HG03354 (cell line): Measurements from ENCODE around the gene CRACR2A.
A peak's percentile ranks its signal among the peaks of the same experiment; 100 is the strongest.

Experiments used
- ATAC-seq: cut with Tn5 transposase; IDR thresholded peaks from one replicate; pipeline ENCODE4 v1.9.1; 2021; ENCODE audit warnings: mild to moderate bottlenecking; ENCODE audit not compliant: unreplicated experiment, poor library complexity, severe bottlenecking

The CRACR2A gene

GRCh38 chr12:3752741-3753486 is at the start of gene CRACR2A:
TSS of gene CRACR2A (minus strand) at chr12:3753109. CDS start at chr12:3696999, 56,110 bp downstream.
- peak; percentile 84 for ATAC-seq

GRCh38 chr12:3797531-3798048 is 44.7 kb upstream of the CRACR2A start:
- no peak for ATAC-seq

DNA sequence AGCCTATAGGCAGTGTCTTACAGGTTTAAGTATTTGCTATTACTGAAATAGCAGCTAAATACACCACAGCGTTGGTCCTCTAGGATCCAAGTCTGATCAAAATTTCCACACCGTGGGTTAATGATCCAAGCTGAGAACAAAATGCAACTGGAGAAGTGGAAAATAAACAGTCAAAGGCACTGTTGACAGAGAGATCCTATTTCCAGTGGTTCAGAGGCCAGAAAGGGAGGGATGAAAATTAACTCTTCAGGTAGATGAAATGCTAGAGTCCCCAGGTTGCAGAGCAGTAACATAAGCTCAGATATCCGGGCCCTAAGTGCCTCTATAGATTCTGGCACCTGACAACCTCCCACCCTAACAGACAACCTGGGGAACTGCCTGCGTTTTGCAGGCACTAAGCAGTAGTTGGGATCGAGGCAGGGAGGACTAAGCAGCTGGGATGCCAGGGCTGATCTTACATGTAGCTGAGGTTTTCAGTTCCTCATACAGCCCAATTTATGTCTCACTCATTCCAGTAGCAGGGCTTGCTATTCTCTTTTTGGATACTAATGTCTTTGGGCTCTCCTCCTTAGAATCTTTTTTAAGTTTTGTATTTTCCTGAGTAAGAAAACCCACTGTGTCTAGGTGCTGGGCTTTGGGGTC is 42.7 kb upstream of the CRACR2A start:
- no peak for ATAC-seq

- ATAC-seq = no peak
Observed at GRCh38 chr12:3795066-3795465, 42.2 kb upstream of the CRACR2A start.

DNA sequence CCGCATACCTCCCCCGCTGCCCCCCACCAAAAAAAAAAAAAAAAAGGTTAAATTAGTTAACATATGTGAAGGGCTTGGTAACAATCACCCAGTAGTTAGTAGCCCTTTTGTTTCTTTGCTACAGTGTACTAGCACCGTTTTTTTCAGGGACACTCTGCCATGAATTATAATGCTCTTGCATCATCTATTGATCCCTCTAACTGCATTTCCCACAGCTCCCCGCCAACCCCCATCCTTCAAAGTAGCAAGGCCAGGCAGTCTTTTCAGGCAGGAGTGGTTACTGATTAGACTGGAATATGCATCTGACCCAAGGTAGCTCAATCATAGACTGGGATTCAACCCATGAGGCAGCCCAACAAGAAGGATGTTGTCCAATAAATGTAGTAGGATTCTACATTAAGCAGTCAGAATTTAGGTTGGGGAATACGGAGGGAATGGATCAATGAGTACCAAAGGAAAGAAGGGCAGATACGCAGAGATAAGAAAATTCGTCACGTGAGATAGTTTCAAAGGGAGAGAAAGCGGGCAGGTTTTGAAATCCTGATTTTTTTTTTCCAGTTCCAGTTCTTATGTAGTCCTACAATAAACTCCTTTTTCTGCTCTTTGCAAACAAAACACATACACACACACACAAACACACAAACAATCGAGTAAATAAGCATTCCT is 39.8 kb upstream of the CRACR2A start:
- ATAC-seq = no peak

GRCh38 chr12:3791256-3791874 is 38.5 kb upstream of the CRACR2A start:
- no peak for ATAC-seq

DNA sequence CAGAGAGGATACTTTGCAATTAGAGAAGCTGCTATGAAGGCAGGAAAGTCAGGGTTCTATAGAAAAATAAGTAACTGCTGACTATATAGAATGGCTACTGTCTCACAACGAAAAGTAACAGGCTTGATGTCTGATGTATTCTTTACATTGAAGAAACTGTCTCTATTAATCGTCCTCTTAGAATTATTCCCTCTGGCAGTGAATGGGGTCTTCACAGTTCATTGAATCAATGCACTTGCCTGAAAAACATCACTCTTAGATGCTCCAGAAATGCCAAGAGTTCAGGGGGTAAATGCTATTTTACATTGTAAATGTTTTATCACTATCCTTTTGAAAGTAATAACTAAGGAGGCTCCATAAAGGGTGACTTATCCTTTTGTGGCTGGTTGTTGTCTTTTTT is 37.7 kb upstream of the CRACR2A start:
- no peak for ATAC-seq

DNA sequence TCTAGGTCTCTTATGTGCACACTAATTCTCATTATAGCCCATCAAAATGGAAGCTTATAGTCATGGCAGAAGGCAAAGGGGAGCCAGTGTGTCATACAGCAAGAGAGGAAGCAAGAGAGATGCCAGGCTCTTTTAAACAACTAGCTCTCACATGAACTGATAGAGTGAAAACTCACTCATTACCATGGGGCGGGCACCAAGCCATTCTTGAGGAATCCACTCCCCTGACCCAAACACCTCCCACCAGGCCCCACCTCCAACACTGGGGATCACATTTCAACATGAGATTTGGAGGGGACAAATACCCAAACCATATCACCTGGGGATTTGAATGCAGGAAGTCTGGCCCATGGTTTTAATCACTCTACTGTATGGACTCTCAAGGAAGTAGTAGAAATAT is 36.9 kb upstream of the CRACR2A start:
- no peak for ATAC-seq

GRCh38 chr12:3777206-3777809 is 24.4 kb upstream of the CRACR2A start:
- no peak for ATAC-seq

DNA sequence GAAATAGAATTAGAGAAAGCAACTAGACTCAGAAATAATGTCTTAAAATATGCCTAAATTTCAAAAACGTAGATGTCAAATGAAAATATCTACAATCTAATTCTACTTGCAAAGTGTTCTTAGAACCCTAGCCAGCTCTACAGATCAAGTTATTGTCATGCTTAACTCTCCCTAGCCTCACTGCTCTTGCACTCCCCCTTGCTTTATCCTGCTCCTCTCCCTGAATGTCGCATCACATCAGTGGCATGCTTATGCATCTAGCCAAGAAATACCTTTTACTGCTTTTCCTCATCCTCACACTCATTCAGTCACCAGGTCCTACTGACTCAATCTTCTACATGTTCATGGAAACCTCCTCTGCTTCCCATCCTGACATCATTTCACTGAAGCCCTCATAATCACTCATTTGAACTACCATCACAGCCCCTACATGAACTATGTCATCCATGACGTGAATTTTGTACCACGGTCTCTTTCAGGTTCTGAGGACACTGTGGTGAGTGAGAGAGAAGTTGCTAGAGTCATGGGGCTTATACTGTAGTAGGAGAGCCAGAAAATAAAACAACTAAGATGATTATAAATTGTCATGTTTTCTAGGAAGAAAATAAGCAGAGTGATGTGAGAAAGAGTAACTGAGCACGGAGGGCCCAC is 22.6 kb upstream of the CRACR2A start:
- ATAC-seq = no peak

- ATAC-seq = no peak
Observed at GRCh38 chr12:3772380-3772779, 19.5 kb upstream of the CRACR2A start.

GRCh38 chr12:3771853-3772252 is 18.9 kb upstream of the CRACR2A start:
- ATAC-seq = no peak

GRCh38 chr12:3770891-3771290 is 18.0 kb upstream of the CRACR2A start:
- ATAC-seq = no peak

DNA sequence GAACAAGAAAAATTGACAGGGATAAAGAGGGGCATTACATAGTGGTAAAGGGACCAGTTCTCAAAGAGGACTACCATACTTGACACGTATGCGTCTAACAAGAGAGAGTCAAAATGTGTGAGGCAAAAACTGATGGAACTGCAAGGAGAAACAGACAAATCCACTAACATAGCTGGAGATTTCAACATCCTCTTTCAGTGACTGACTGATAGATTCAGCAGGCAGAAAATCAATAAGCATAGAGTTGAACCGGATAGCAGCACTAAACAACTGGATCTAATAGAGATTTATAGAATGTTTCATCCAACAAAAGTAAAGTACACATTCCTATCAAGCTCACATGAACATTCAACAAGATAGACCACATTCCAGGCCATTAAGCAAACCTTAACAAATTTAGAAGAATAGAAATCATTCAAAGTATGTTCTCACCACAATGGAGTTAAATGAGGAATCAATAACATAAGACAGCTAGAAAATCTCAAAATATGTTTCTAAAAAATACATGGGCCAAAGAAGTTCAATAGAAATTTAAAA is 16.1 kb upstream of the CRACR2A start:
- no peak for ATAC-seq

DNA sequence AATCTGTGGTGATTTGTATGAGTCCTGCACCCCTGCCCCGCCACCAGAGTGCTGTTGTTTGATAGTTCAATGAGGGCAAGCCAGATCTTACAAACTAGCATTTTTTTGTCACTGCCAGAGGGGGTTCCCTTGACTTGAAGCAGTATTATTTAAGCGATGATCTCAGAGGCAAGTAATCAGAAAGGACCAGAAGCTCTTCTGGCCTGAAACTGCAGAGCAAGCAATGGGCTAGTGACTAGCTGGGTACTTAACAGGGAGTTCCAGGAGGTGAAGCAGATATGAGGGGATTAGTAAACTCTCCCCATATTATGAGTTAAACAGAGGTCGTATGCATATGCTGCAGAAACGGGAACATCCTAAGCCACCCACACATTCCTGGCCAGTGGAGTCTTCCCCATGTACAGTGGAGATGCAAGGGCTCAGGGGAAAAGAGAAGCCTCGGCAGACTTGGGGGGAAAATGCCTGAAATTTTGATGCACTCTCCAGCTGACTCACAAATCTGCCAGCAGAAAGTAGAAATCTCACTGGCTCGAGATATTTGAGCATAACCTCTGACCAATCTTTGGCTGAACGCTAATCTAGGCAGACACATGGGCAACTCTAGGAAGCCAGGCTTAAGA is 8.3 kb upstream of the CRACR2A start:
- no peak for ATAC-seq

DNA sequence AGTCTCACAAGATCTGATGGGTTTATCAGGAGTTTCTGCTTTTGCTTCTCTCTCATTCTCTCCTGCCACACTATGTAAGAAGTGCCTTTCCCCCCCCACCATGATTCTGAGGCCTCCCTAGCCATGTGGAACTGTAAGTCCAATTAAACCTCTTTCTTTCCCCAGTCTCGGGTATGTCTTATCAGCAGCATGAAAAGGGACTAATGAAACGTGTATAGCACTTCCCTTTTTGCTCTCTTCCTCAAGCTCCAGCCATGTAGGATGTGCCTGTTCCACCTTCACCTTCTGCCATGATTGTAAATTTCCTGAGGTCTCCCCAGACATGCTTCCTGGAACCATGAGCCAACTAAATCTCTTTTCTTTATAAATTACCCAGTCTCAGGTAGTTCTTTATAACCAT is 7.0 kb upstream of the CRACR2A start:
- ATAC-seq = no peak

DNA sequence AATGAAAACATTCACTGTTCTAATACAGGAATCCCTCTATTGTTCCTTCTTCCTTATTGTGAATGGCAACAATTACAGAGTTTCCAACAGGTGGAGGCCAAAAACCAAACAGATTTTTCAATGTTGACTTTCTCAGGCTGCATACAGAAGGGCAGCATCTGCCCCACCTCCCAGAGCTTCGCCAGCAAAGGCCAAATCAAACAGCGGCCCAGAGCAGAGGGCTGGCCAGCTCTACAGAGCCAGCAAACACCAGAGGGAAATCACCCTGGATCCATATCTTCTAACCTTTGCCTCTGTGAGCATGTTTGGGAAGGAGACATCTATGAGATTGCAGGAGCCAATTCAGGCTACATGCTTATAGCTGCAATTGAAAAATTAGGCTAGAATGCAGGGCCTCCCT is 4.4 kb upstream of the CRACR2A start:
- ATAC-seq = no peak

- ATAC-seq = no peak
Observed at GRCh38 chr12:3755898-3756297, 3.0 kb upstream of the CRACR2A start.
